IMR-90 (cell line): ENCODE results near the gene MLH1.
"Not testable (repeated sequence)": the region's sequence is repeated elsewhere in the genome, so short reads cannot be mapped to it uniquely, and the experiment has no call there.

Experiments
- CEBPB ChIP-seq: IDR thresholded peaks from 2 replicates; pipeline ENCODE4 v1.6.1; 2012; ENCODE audit warnings: low read depth, low read length, improper control_type of control experiment
- CHD1 ChIP-seq: IDR thresholded peaks from 2 replicates; pipeline ENCODE4 v1.6.1; 2012; ENCODE audit warnings: low read depth, low read length, improper control_type of control experiment
- POLR2A ChIP-seq: IDR thresholded peaks from 2 replicates; pipeline ENCODE4 v1.6.1; 2012; ENCODE audit warnings: mild to moderate bottlenecking, low read depth, low read length
- TF ChIP-seq, protein P1 (sequence below): conservative IDR thresholded peaks from 2 replicates; pipeline ENCODE4 v1.5.1; 2012; ENCODE audit warnings: mild to moderate bottlenecking, low read depth, low read length, improper control_type of control experiment
- TF ChIP-seq, protein P2 (sequence below): fragments of 150-350 bp; IDR thresholded peaks from 2 replicates; pipeline ENCODE4 v1.6.1; 2017; ENCODE audit warnings: mild to moderate bottlenecking, antibody characterized with exemption, low read length, low read depth
- TF ChIP-seq, protein P3 (sequence below): fragments of 150-350 bp; IDR thresholded peaks from 2 replicates; pipeline ENCODE4 v1.6.1; 2016; ENCODE audit warnings: low read depth, mild to moderate bottlenecking, low read length, moderate library complexity, borderline replicate concordance

DNA sequence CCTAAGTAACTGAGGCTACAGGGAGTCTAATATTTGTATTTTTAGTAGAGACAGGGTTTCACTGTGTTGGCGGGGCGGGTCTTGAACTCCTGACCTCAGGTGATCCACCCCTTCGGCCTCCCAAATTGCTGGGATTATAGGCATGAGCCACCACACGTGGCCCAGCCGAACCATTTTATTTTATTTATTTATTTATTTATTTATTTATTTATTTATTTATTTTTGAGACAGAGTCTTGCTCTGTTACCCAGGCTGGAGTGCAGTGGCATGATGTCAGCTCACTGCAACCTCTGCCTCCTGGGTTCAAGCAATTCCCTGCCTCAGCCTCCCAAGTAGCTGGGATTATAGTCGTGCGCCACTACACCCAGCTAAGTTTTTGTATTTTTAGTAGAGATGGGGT, 30.3 kb upstream of the MLH1 start:
- TF ChIP-seq, protein P1, sequence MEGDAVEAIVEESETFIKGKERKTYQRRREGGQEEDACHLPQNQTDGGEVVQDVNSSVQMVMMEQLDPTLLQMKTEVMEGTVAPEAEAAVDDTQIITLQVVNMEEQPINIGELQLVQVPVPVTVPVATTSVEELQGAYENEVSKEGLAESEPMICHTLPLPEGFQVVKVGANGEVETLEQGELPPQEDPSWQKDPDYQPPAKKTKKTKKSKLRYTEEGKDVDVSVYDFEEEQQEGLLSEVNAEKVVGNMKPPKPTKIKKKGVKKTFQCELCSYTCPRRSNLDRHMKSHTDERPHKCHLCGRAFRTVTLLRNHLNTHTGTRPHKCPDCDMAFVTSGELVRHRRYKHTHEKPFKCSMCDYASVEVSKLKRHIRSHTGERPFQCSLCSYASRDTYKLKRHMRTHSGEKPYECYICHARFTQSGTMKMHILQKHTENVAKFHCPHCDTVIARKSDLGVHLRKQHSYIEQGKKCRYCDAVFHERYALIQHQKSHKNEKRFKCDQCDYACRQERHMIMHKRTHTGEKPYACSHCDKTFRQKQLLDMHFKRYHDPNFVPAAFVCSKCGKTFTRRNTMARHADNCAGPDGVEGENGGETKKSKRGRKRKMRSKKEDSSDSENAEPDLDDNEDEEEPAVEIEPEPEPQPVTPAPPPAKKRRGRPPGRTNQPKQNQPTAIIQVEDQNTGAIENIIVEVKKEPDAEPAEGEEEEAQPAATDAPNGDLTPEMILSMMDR, result not testable (repeated sequence)
- TF ChIP-seq POLR2A, CHD1, CEBPB: not testable (repeated sequence)
- TF ChIP-seq, protein P2, sequence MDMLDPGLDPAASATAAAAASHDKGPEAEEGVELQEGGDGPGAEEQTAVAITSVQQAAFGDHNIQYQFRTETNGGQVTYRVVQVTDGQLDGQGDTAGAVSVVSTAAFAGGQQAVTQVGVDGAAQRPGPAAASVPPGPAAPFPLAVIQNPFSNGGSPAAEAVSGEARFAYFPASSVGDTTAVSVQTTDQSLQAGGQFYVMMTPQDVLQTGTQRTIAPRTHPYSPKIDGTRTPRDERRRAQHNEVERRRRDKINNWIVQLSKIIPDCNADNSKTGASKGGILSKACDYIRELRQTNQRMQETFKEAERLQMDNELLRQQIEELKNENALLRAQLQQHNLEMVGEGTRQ, result not testable (repeated sequence)
- TF ChIP-seq, protein P3, sequence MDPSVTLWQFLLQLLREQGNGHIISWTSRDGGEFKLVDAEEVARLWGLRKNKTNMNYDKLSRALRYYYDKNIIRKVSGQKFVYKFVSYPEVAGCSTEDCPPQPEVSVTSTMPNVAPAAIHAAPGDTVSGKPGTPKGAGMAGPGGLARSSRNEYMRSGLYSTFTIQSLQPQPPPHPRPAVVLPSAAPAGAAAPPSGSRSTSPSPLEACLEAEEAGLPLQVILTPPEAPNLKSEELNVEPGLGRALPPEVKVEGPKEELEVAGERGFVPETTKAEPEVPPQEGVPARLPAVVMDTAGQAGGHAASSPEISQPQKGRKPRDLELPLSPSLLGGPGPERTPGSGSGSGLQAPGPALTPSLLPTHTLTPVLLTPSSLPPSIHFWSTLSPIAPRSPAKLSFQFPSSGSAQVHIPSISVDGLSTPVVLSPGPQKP, result not testable (repeated sequence)
